Measurements from ENCODE around the gene DISC1. TPM values are rescaled to one million over a fixed set of nuclear protein-coding genes. Genes with fewer than 3 reads are reported as not detected.
"Not testable (repeated sequence)": the region's sequence is repeated elsewhere in the genome, so short reads cannot be mapped to it uniquely, and the experiment has no call there.

The DISC1 gene
- total RNA-seq, 4 donors from 2014 or later, result 3.3 to 11.4 (median 4.2) TPM

GRCh38 chr1:231636157-231636556 is 9.6 kb downstream of the DISC1 start:
- no peak for DNase-seq
- Histone ChIP-seq H3K27me3 (no peaks in the 10 kb centered on the region), H3K4me3 (no peak overlapping the region), H3K9me3 (no peaks in the 10 kb centered on the region), H3K36me3 (no peaks in the 10 kb centered on the region), H3K27ac (no peak overlapping the region), H3K4me1 (no peaks in the 10 kb centered on the region)
- WGBS, 2 donors, result 50 to 73% methylated on average over 4 of the region's 4 CpGs
- TF ChIP-seq POLR2A (IDR thresholded peaks at IDR 0.05) (no peak), CTCF (IDR thresholded peaks at IDR 0.05) (no peak)
- intact Hi-C loops (cut with DNase I), result no loop called here

- H3K36me3 ChIP-seq; H3K9me3 ChIP-seq; H3K4me3 ChIP-seq; DNase-seq; intact Hi-C loops (cut with DNase I); H3K27me3 ChIP-seq; H3K27ac ChIP-seq; H3K4me1 ChIP-seq: not testable (repeated sequence)
- 91 to 100% methylated on average over 2 of the region's 2 CpGs for WGBS, 2 donors
Observed at GRCh38 chr1:231636922-231637321, 10.3 kb downstream of the DISC1 start.

- Histone ChIP-seq H3K4me1 (peaks cover 0 to 9% (median 0%) of the 10 kb centered on the region in 3 donors), H3K36me3 (no peaks in the 10 kb centered on the region), H3K9me3 (no peaks in the 10 kb centered on the region), H3K4me3 (no peak overlapping the region), H3K27ac (no peak overlapping the region), H3K27me3 (no peaks in the 10 kb centered on the region)
- intact Hi-C loops (cut with DNase I), result no loop called here
- 21 to 71% methylated on average over 1 of the region's 1 CpG for WGBS, 2 donors
- no peak for DNase-seq
- TF ChIP-seq POLR2A (IDR thresholded peaks at IDR 0.05) (no peak), CTCF (IDR thresholded peaks at IDR 0.05) (no peak)
Observed at GRCh38 chr1:231638647-231639046, 12.1 kb downstream of the DISC1 start.

GRCh38 chr1:231639819-231640218 is 13.2 kb downstream of the DISC1 start:
- TF ChIP-seq POLR2A (IDR thresholded peaks at IDR 0.05) (no peak), CTCF (IDR thresholded peaks at IDR 0.05) (no peak)
- intact Hi-C loops (cut with DNase I), result no loop called here
- Histone ChIP-seq H3K4me1 (peaks cover 0 to 9% (median 0%) of the 10 kb centered on the region in 3 donors), H3K9me3 (no peaks in the 10 kb centered on the region), H3K36me3 (no peaks in the 10 kb centered on the region), H3K4me3 (no peak overlapping the region), H3K27ac (no peak overlapping the region), H3K27me3 (no peaks in the 10 kb centered on the region)
- WGBS, 2 donors, result 73 to 82% methylated on average over 1 of the region's 1 CpG
- no peak for DNase-seq

- H3K27me3 ChIP-seq; H3K27ac ChIP-seq; H3K4me1 ChIP-seq; DNase-seq; H3K4me3 ChIP-seq; intact Hi-C loops (cut with DNase I); H3K36me3 ChIP-seq; H3K9me3 ChIP-seq: not testable (repeated sequence)
- WGBS, 2 donors, result 85 to 93% methylated on average over 7 to 9 of the region's 9 CpGs
Observed at GRCh38 chr1:231641444-231641843, 14.9 kb downstream of the DISC1 start.

- DNase-seq; H3K4me3 ChIP-seq; intact Hi-C loops (cut with DNase I); H3K4me1 ChIP-seq; H3K27me3 ChIP-seq; H3K27ac ChIP-seq; H3K9me3 ChIP-seq; H3K36me3 ChIP-seq: not testable (repeated sequence)
- 95 to 100% methylated on average over 8 to 10 of the region's 36 CpGs for WGBS, 2 donors
Observed at GRCh38 chr1:231642061-231642460, 15.5 kb downstream of the DISC1 start.

GRCh38 chr1:231642618-231643017 is 16.0 kb downstream of the DISC1 start:
- Histone ChIP-seq H3K4me3 (no peak overlapping the region), H3K27ac (peak overlapping the region in 1 of 4 donors; percentile 12), H3K27me3 (no peaks in the 10 kb centered on the region), H3K4me1 (peaks cover 0 to 9% (median 0%) of the 10 kb centered on the region in 3 donors), H3K36me3 (no peaks in the 10 kb centered on the region), H3K9me3 (no peaks in the 10 kb centered on the region)
- no peak for TF ChIP-seq POLR2A (IDR thresholded peaks at IDR 0.05)
- TF ChIP-seq CTCF (IDR thresholded peaks at IDR 0.05), result no peak
- no peak for DNase-seq
- intact Hi-C loops (cut with DNase I), result no loop called here
- 22 to 57% methylated on average over 2 of the region's 2 CpGs for WGBS, 2 donors
